Myometrial cell (primary cell): ENCODE results near the gene IFT88. TPM values are rescaled to one million over a fixed set of nuclear protein-coding genes. Genes with fewer than 3 reads are reported as not detected.

Source experiments
- total RNA-seq: library from RNA; depleted of rRNA; stranded (reverse); fragments of >200 nt; gene quantifications from 2 replicates; pipeline ENCODE4 v1.2.3, GENCODE V29; 2015

IFT88 gene
- 13.3 and 16.1 TPM in 2 replicates for total RNA-seq

DNA sequence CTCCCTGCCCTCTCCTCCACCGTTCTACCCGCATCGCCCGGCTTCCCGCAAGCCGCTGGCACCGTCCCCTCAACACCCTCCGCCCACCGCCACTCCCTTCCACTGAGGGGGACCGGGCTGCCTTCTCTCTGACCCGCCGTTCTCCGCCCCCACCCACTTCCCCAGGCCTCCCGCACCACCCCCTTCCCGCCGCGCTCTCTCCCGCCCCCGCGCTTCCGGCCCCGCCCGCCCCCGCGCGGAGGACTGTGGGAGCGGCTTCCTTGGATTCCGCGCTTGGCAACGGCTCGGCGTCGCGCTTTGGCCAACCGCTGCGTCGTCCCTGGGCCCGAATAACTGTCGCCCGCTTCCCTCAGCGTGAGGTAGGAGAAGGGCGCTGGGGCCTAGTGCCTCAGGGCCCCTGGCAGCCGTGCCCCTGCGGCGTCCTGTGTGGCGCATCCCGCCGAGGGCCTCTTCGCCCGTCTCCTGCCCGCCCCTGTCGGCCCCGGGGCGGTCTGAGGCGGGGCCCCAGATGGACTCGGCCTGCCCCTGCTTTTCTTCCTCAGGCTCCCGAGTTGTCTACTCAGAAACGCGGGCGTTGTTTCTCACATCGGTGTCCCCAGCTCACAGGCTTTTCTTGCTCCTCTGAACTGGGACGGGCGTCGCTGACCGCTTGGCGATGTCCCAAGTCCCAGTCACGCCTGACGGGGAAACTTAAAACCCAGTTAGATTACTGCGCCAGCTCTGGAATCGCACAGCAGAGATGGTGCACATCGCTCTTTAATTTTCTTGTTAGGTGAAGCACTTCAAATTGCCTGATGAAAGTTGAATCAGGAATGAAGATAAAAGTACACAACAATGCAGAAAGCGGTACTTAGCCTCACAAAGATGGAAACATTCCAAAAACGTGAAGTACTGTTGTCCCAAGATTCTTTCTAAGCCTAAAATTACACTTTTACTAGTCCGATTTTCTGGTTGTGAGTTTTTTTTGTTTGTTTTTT lies at the start of gene IFT88:
Gene IFT88 (plus strand): TSS at position 260 of the 977 bp plus-strand sequence. CDS start 7,229 bp downstream, outside the sequence.

DNA sequence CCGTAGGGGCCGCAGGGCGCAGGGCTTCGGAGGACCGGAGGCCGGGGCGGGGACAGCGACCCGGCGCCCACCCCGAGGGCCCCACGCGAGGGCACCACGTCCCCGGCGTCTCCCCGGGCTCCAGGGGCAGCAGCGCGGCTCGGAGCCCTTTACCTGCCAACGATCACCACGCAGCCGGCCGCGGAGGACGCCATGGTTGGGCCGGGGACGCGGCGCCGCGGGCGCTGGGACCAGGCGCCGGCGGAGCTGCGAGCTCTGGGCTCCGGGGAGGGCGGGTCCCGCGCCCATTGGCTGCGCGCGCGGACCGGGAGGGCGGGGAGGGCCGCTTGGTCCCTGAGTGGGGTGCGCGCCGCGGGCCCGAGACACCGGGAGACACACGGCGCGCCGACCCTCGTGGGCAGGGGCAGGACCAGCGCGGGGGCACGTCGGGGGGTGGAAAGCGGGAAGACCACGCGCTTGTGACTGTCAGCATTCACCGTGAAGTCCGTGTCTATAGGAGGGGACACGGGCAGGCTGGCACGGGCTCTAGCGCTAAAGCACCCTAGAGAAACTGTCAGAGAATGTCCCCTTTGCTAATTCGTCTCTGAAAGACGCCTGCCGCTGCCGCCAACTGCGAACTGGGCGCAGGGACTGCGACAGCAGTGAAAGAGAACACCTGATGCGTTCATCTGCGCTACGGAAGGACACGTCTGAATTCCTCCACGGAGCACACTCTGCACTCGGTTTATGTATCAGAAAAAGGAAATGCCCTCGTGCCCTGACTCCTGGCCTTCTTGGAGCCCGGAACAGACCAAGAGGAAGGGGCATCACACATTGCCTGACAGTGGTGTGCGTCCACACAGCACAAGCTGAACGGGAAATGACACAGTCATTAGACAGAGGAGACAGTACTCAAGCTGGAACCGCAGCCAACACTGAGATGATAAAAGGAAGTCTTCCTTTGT lies 41.1 kb upstream of the IFT88 start, which contains the start of gene CRYL1:
Gene CRYL1 (minus strand): TSS at position 257 of the 944 bp plus-strand sequence. CDS start 63 bp downstream, at position 194.

DNA sequence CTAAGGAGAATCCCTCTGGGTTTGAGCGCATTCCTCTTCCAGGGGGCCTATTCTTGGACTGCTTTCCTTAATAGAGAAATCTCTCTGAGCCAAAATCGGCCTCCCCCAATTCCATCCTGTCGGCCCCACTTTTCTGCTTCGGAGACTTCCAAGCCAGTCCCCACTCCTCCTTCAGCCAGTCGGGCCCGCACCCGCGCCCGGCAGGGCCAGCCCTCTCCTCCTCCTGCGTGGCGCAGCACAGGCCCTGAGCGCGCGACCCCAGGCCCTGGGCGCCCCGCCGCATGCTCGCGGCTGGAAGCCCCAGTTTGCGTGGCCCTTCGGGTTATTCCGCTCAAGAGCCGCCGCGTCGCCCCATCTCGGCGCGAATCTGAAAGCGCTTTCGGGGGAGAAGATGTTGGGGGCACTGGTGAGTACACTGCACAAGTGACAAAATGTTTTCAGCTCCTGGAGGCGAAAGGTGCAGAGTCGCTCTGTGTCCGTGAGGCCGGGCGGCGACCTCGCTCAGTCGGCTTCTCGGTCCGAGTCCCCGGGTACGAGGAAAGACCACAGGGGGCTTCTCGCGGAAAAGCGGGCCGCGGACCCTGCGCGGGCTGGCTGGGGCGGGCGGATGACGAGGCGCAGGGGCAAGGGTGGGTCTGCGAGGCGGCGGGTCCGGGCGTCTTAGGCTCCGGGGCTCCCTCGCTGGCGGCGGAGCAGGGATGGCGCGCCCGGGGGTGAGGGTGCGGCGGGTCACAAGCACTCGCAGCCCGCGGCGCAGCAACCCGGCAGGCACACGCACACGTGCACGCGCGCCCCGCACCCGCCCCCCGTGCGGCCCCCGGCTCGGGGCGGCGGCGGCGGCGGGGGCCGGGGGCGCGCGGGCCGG lies 136.2 kb downstream of the IFT88 start, which contains the start of gene IL17D:
Gene IL17D (plus strand): TSS at position 785 of the 865 bp plus-strand sequence. CDS start 303 bp downstream, outside the sequence.

Other genes with a start within 250 kb of the IFT88 start
- 22.2 and 24.8 TPM in 2 replicates for gene CRYL1, start 41.3 kb upstream of the IFT88 start, total RNA-seq
- gene IL17D, start 136.5 kb downstream of the IFT88 start, total RNA-seq: 0.35 and 2.9 TPM in 2 replicates
- 16.3 and 21.0 TPM in 2 replicates for gene EEF1AKMT1, start 206.8 kb downstream of the IFT88 start, total RNA-seq